Panc1 (cell line): ENCODE data around the gene FZR1.

ENCODE experiments used
- CTCF ChIP-seq: fragments of 450-650 bp; IDR thresholded peaks from 2 replicates; pipeline ENCODE4 v1.5.1; 2017; ENCODE audit warnings: mild to moderate bottlenecking
- POLR2AphosphoS5 ChIP-seq: IDR thresholded peaks from 2 replicates; pipeline ENCODE4 v1.6.1; 2012; ENCODE audit warnings: mild to moderate bottlenecking, low read depth, low read length, moderate library complexity
- REST ChIP-seq, 2 experiments: IDR thresholded peaks; 2 replicates each; pipeline ENCODE4 v1.6.1; 2011 to 2012; ENCODE audit warnings: low read depth in 2 of 2, control low read depth in 1 of 2, low read length in 1 of 2, mild to moderate bottlenecking in 1 of 2, moderate library complexity in 1 of 2; ENCODE audit not compliant: insufficient read depth in 1 of 2
- SIN3A ChIP-seq: IDR thresholded peaks from 2 replicates; pipeline ENCODE4 v1.6.1; 2012; ENCODE audit warnings: low read depth, mild to moderate bottlenecking, low read length, moderate library complexity, borderline replicate concordance; ENCODE audit not compliant: insufficient read depth
- TCF7L2 ChIP-seq: IDR thresholded peaks from 2 replicates; pipeline ENCODE4 v1.6.1; 2011; ENCODE audit warnings: mild to moderate bottlenecking, low read depth, low read length, inconsistent platforms

GRCh38 chr19:3516675-3517207 is 10.6 kb downstream of the FZR1 start:
- TF ChIP-seq REST (IDR thresholded peaks at IDR 0.05; ENCODE audit: insufficient read depth in 1 of 2, low read depth in 2 of 2, low read length in 1 of 2) (no peak), CTCF (no peak), POLR2AphosphoS5 (no peak), SIN3A (no peak), TCF7L2 (no peak)
